Muscle of arm (tissue), 12 donors: ENCODE results near the gene CGNL1. TPM values are rescaled to one million over a fixed set of nuclear protein-coding genes. Genes with fewer than 3 reads are reported as not detected.

Experiments used
- DNase-seq: peaks from one replicate; pipeline ENCODE4 v3.0.0-alpha.2; 2013
- polyA plus RNA-seq, 12 donors: library from polyadenylated mRNA; unstranded; fragments of 120-200 nt; gene quantifications; one replicate each; pipeline ENCODE4 v1.2.1, GENCODE V29; 2013; ENCODE audit not compliant: insufficient read length in 12 of 12

The CGNL1 gene
- polyA plus RNA-seq, 12 donors, result 7.2 to 20.3 (median 8.8) TPM; not detected in 1

DNA sequence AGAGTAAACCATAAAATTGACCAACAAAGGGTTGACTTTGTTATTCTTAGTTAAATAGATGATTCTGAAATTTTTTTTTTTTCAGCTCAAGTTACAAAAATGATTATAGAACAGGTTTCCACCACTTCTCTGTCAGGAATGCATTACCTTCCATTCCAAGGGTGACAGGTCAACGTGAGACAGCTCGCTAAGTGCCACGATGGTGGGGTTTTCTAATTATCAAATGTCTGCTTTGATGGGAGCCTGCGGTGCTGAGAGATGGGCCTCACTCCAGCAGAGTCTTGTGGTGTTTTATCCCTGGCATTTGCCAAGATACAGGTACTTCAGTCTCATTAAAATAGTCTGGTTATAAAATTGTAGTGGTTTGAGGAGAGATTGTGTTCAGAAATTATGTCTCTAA, 80.3 kb downstream of the CGNL1 start:
- DNase-seq, result no peak

GRCh38 chr15:57457726-57458125, 81.4 kb downstream of the CGNL1 start:
- DNase-seq, result no peak

- no peak for DNase-seq
These were observed 82.1 kb downstream of the CGNL1 start for GRCh38 chr15:57458356-57458781.

DNA sequence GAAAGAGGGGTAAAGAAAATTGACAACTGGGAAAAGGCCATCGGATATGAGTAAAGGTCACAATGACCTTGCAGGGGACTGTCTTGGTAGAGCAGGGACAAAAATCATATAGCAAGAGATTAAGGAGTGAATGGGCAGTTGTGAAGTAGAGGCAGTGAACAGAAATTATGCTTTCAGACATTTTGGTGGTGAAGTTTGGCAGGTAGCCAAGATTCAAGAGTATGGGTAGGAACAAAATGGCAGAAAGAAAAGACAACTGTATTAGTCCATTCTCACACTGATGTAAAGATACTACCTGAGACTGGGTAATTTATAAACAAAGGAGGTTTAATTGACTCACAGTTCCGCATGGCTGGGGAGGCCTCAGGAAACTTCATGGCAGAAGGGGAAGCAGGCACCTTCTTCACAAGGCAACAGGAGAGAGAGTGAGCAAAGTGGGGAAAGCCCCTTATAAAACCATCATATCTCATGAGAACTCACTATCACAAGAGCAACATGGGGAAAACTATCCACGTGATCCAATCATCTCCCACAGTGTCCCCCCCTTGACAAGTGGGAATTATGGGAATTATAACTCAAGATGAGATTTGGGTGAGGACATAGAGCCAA, 84.0 kb downstream of the CGNL1 start:
- DNase-seq, result no peak

GRCh38 chr15:57461541-57461940, 85.2 kb downstream of the CGNL1 start:
- DNase-seq, result no peak

DNA sequence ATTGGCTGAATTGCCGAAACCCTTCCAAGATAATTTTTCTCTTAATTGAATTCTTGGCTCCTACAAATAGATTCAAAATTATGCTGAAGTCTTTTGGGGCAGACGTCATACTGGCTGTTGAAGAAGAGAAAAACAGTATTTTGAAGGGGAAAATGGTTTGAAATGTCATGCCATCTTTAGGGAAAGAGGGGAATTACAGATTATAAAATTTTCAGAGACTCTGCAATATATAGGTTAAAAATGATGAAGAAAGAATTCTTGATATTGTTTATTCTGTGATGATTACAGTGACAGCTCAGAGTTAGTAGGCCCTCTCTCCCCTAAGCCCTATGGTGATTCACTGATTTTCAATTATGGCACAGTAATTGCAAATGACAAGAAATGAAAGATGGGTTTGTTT, 86.1 kb downstream of the CGNL1 start:
- DNase-seq, result peak; percentile 25

DNA sequence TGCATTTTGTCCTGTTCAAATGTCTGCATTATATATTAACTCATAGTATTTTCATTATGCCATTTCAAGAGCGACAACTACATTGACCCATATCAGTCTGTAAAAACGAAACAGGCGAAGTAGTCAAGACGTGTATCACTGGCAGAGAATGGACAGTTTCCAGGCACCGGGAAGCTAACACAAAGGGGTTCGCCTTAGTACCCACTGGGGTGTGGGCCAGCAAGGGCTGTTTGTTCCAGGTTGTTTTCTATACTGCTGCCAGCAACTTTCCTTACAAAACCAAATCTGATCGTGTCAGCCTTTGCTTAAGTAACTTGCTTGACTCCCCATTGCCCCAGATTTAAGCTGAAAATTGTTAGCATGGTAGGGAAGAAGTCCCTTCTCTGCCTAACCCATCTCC, 87.1 kb downstream of the CGNL1 start:
- DNase-seq, result no peak

DNA sequence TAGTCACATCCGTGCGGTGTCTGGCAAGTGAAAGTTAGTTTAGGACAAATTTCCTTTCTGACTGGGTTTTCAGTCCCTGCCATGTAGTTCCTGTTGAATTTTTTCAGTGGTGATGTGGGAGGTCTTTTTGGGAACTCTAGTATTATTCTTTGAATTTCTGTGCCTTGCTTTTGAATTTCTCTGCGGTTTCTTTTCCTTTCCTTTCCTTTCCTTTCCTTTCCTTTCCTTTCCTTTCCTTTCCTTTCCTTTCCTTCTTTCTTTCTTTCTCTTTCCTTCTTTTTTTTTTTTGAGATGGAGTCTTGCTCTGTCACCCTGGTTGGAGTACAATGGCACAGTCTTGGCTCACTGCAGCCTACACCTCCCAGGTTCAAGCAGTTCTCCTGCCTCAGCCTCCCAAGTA, 88.2 kb downstream of the CGNL1 start:
- no peak for DNase-seq

GRCh38 chr15:57468486-57468885, 92.2 kb downstream of the CGNL1 start:
- no peak for DNase-seq

GRCh38 chr15:57470543-57470942, 94.2 kb downstream of the CGNL1 start:
- DNase-seq, result no peak

DNA sequence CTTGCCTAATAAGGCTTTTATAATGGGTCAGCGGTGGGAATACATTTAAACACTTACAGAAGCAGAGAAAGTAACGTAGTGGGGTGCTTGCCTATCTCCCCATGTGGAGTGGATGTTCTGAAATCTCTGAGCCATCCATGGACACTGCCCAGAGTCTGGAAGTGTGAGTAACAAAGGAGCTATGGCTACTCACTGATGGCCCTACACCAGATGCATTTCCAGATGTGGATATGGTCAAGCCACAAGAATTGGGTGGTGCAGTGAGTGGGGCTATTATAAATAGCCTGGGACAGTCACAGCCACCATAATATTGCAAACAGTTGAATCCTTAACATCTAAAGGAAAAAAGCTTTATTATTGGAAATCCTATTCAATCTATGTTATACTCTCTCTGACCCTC, 96.6 kb downstream of the CGNL1 start:
- no peak for DNase-seq

DNA sequence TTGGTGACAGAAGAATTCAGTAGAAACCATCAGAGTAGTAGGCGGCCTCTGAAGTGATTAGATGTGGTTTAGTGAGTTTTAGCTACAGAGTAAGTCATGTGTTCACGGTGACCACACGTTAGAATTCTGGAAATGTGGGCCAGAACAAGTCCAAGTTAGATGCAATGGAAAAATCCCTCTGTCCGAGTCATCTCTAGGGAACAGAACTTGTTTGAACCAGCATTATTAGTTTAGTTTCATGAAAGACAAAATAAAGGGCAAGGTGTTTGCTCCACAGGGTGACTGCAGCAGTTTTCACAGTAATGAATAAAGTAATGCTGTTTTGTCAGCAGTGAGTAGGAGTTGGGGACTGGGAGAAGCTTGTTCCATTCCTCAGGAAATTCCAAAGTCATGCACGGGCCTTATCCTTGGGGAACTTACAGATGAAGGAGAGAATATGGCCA, 100.2 kb downstream of the CGNL1 start:
- DNase-seq, result peak; percentile 43

- no peak for DNase-seq
These were observed 101.6 kb downstream of the CGNL1 start for GRCh38 chr15:57477736-57478522.

DNA sequence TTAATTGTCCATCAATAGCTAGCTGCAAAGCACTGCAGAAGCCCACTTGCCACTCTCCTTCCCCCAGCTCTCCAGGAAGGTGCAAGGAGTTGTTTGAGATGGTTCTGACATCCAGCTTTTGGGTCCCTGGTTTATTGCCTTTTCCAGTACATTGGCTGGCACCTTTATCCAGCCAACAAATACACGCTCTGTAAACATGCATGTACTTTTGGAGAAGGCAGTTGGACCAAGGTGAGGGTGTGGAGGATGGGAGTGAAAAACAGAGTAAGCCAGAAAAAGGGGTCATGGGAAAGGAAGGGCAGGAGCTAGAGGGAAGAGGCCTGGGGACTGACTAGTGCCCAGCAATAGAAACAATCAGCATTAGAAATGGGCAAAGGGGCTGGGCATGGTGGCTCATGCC, 102.7 kb downstream of the CGNL1 start:
- DNase-seq, result no peak

DNA sequence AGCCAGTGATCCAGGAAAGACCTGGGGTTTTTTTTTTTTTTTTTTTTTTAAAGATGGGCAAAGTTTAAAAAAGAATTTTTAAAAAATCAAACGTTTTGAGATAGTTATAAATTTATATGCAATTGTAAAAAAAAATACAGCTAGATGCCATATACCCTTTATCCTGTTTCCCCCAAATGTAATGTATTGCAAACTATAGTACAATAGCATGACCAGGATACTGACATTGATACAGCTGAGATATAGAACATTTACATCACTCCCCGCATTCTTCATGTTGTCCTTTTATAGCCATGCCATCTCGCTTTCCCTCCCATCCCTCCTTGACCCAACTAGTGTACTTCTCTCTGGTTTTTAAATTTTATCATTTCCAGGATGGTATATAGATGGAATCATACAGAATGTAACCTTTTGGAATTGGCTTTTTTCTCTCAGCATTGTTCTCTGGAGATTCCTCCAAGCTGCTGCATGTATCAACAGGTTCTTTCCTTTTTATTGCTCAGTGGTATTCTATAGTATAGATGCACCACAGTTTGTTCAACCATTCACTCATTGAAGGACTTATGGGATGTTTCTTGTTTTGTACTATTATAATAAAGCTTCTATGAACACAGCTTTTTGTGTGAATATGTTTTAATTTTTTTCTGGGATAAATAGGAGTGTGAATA, 104.9 kb downstream of the CGNL1 start:
- no peak for DNase-seq

GRCh38 chr15:57485869-57486268, 109.6 kb downstream of the CGNL1 start:
- no peak for DNase-seq

GRCh38 chr15:57486833-57487232, 110.5 kb downstream of the CGNL1 start:
- no peak for DNase-seq

DNA sequence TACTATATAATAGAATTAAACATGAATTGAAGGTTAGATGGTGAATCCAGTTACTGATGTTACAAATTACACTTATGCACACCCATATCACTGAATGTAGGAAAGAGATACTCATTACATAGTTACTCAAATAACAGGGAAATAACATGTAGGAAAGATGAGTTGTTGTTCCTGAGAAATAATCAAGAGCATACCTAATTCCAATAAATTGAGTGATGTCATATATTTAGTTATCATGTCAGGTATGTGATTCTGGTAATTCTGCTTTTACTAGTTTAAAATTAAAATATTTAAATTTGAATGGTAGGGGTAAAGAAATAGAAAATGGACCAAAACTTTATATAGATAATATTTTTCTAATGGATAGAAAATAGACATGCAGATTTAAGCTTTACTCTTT, 112.8 kb downstream of the CGNL1 start:
- no peak for DNase-seq

- DNase-seq, result no peak
These were observed 117.0 kb downstream of the CGNL1 start for GRCh38 chr15:57493351-57493750.

DNA sequence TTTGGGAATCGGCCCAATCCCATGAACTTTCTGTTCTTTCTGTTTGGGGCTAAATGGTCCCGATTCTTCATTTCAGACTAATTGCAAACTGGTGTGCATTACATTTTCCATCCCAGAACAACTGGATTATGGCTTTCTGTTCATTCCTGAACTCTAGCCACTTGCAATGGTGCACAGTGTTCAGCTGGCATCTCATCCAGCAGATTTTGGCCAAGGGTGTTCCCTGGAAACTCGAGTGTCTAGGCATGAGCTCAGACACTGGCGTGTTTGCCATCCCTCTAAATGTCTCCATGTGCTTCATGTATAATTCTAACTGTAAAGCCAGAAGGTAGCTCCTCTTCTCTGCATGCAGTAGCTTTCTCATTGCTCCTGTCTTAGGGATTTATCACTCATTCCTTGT, 118.3 kb downstream of the CGNL1 start:
- peak; percentile 71 for DNase-seq

GRCh38 chr15:57495041-57495440, 118.7 kb downstream of the CGNL1 start:
- no peak for DNase-seq

GRCh38 chr15:57495554-57496165, 119.4 kb downstream of the CGNL1 start:
- DNase-seq, result peak; percentile 31

DNA sequence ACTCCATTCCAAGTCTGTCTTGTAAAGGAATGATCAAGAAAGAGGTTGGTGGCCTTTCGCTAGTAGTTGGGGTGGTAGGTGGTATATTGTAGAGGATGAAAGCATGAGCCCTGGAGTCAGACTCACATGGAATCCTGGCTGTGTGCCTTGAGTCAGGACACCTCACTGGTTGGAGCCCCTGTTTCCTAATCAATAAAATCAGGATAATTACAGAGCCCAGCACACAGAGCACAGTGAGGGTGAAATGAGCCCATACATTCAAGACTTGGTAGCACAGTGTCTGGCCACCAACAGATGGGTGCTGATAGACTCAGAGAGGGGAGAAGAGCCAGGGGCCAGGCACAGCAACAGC, 120.3 kb downstream of the CGNL1 start:
- no peak for DNase-seq
